Activated T-helper 1 cell treated with anti-CD3 and anti-CD28 coated beads, Interleukin-12 subunit alpha, Interleukin-12 subunit beta, Interleukin-2, Interleukin-4 antibody, amounts not matched to agents 30 ng/mL and 10 ng/mL and 1 ng/mL, durations not matched to agents 14 hours and 24 hours and 36 hours (primary cell): ENCODE results near the gene CAMK2N2. TPM values are rescaled to one million over a fixed set of nuclear protein-coding genes. Genes with fewer than 3 reads are reported as not detected.
"Not testable (repeated sequence)": the region's sequence is repeated elsewhere in the genome, so short reads cannot be mapped to it uniquely, and the experiment has no call there.

Experiments
- DNase-seq: peaks from one replicate; pipeline ENCODE4 v3.0.0; 2021; ENCODE audit warnings: low spot score
- H3K27ac Mint-ChIP-seq: one replicate; pipeline ENCODE4 v1.8.0; 2021; ENCODE audit warnings: mild to moderate bottlenecking, mixed read lengths
- H3K27me3 Mint-ChIP-seq: one replicate; pipeline ENCODE4 v1.8.0; 2022; ENCODE audit warnings: mild to moderate bottlenecking, moderate library complexity, mixed read lengths; ENCODE audit not compliant: insufficient read depth
- H3K36me3 Mint-ChIP-seq: one replicate; pipeline ENCODE4 v1.8.0; 2021; ENCODE audit warnings: low read depth, mixed read lengths
- H3K4me1 Mint-ChIP-seq: one replicate; pipeline ENCODE4 v1.8.0; 2021; ENCODE audit warnings: low read depth, mixed read lengths
- H3K4me3 Mint-ChIP-seq: one replicate; pipeline ENCODE4 v1.8.0; 2021; ENCODE audit warnings: mild to moderate bottlenecking, moderate library complexity, mixed read lengths
- H3K9me3 Mint-ChIP-seq: one replicate; pipeline ENCODE4 v1.8.0; 2021; ENCODE audit warnings: mixed read lengths
- intact Hi-C: fragments of 100-400 bp; cut with micrococcal nuclease; formaldehyde crosslinking; loops from one replicate; pipeline ENCODE4 v1.15.1; 2024
- total RNA-seq: library from RNA; stranded (reverse); gene quantifications from 2 replicates; pipeline ENCODE4 v1.2.3, GENCODE V29; 2022

CAMK2N2 gene
- total RNA-seq, 1 donor from 2014 or later: 0.52 TPM

- Mint-ChIP-seq H3K4me3 (no peak overlapping the region), H3K27me3 (peaks cover 10% of the 10 kb centered on the region), H3K36me3 (no peaks in the 10 kb centered on the region), H3K9me3 (no peaks in the 10 kb centered on the region), H3K27ac (no peak overlapping the region), H3K4me1 (peaks cover 7% of the 10 kb centered on the region)
- no peak for DNase-seq
- intact Hi-C loops: loop anchor here (10.0 kb wide), 1 partner anchor 846 kb away; no protein-coding TSS in a partner anchor
These were observed 29.8 kb upstream of the CAMK2N2 start for GRCh38 chr3:184291044-184291737.

GRCh38 chr3:184290331-184290730, 29.0 kb upstream of the CAMK2N2 start:
- Mint-ChIP-seq H3K27ac (no peak overlapping the region), H3K27me3 (peaks cover 10% of the 10 kb centered on the region), H3K4me3 (no peak overlapping the region), H3K36me3 (no peaks in the 10 kb centered on the region), H3K9me3 (no peaks in the 10 kb centered on the region), H3K4me1 (peaks cover 7% of the 10 kb centered on the region)
- intact Hi-C loops: loop anchor here (10.0 kb wide), 1 partner anchor 846 kb away; no protein-coding TSS in a partner anchor
- DNase-seq: no peak

GRCh38 chr3:184289426-184289938, 28.1 kb upstream of the CAMK2N2 start:
- H3K27me3 Mint-ChIP-seq: peaks cover 10% of the 10 kb centered on the region
- H3K4me3 Mint-ChIP-seq: no peak overlapping the region
- peaks cover 7% of the 10 kb centered on the region for H3K4me1 Mint-ChIP-seq
- no peaks in the 10 kb centered on the region for H3K36me3 Mint-ChIP-seq
- no peak overlapping the region for H3K27ac Mint-ChIP-seq
- H3K9me3 Mint-ChIP-seq: no peaks in the 10 kb centered on the region
- peak; percentile 46 for DNase-seq
- intact Hi-C loops: loop anchor here (1.0 to 2.0 kb wide), 4 partner anchors 39 to 394 kb away; partner anchors contain the start of gene ABCC5

GRCh38 chr3:184284696-184285095, 23.3 kb upstream of the CAMK2N2 start:
- Mint-ChIP-seq H3K9me3 (no peaks in the 10 kb centered on the region), H3K4me1 (peaks cover 7% of the 10 kb centered on the region), H3K27ac (no peak overlapping the region), H3K27me3 (peaks cover 10% of the 10 kb centered on the region), H3K36me3 (no peaks in the 10 kb centered on the region), H3K4me3 (no peak overlapping the region)
- intact Hi-C loops: no loop called here
- no peak for DNase-seq

- Mint-ChIP-seq H3K4me3 (no peak overlapping the region), H3K27me3 (peaks cover 8% of the 10 kb centered on the region), H3K27ac (no peak overlapping the region), H3K4me1 (no peaks in the 10 kb centered on the region), H3K36me3 (no peaks in the 10 kb centered on the region), H3K9me3 (no peaks in the 10 kb centered on the region)
- DNase-seq: no peak
- intact Hi-C loops: no loop called here
These were observed 22.3 kb upstream of the CAMK2N2 start for GRCh38 chr3:184283681-184284080.

GRCh38 chr3:184282941-184283340, 21.6 kb upstream of the CAMK2N2 start:
- Mint-ChIP-seq H3K9me3 (no peaks in the 10 kb centered on the region), H3K27ac (no peak overlapping the region), H3K4me3 (no peak overlapping the region), H3K4me1 (no peaks in the 10 kb centered on the region), H3K27me3 (peaks cover 11% of the 10 kb centered on the region), H3K36me3 (no peaks in the 10 kb centered on the region)
- intact Hi-C loops: no loop called here
- no peak for DNase-seq

GRCh38 chr3:184277366-184277765, 16.0 kb upstream of the CAMK2N2 start:
- H3K27me3 Mint-ChIP-seq: peaks cover 35% of the 10 kb centered on the region
- no peaks in the 10 kb centered on the region for H3K4me1 Mint-ChIP-seq
- no peaks in the 10 kb centered on the region for H3K9me3 Mint-ChIP-seq
- no peak overlapping the region for H3K27ac Mint-ChIP-seq
- H3K4me3 Mint-ChIP-seq: no peak overlapping the region
- intact Hi-C loops: no loop called here
- no peaks in the 10 kb centered on the region for H3K36me3 Mint-ChIP-seq
- DNase-seq: no peak

GRCh38 chr3:184275961-184276910, 14.9 kb upstream of the CAMK2N2 start, which contains the start of gene ECE2:
Gene ECE2, plus strand, starts transcription at chr3:184276022. Its CDS starts 132 bp downstream, at chr3:184276154.
- no peaks in the 10 kb centered on the region for H3K4me1 Mint-ChIP-seq
- no peak for DNase-seq
- H3K27ac Mint-ChIP-seq: no peak within 1 kb of the TSS
- H3K9me3 Mint-ChIP-seq: no peaks in the 10 kb centered on the region
- no peak within 1 kb of the TSS for H3K4me3 Mint-ChIP-seq
- intact Hi-C loops: no loop called here
- H3K27me3 Mint-ChIP-seq: peaks cover 42% of the 10 kb centered on the region
- no peaks in the 10 kb centered on the region for H3K36me3 Mint-ChIP-seq

GRCh38 chr3:184275381-184275701, 14.0 kb upstream of the CAMK2N2 start:
- peaks cover 42% of the 10 kb centered on the region for H3K27me3 Mint-ChIP-seq
- no peaks in the 10 kb centered on the region for H3K9me3 Mint-ChIP-seq
- H3K27ac Mint-ChIP-seq: no peak overlapping the region
- intact Hi-C loops: no loop called here
- H3K4me3 Mint-ChIP-seq: no peak overlapping the region
- no peaks in the 10 kb centered on the region for H3K36me3 Mint-ChIP-seq
- no peaks in the 10 kb centered on the region for H3K4me1 Mint-ChIP-seq
- no peak for DNase-seq

- Mint-ChIP-seq H3K36me3 (no peaks in the 10 kb centered on the region), H3K4me3 (no peak overlapping the region), H3K27ac (no peak overlapping the region), H3K9me3 (no peaks in the 10 kb centered on the region), H3K27me3 (peaks cover 38% of the 10 kb centered on the region), H3K4me1 (no peaks in the 10 kb centered on the region)
- no peak for DNase-seq
- intact Hi-C loops: no loop called here
These were observed 10.9 kb upstream of the CAMK2N2 start for GRCh38 chr3:184272269-184272668.

GRCh38 chr3:184267249-184267648, 5.9 kb upstream of the CAMK2N2 start:
- H3K9me3 Mint-ChIP-seq, H3K36me3 Mint-ChIP-seq, H3K4me3 Mint-ChIP-seq, H3K4me1 Mint-ChIP-seq, DNase-seq, intact Hi-C loops, H3K27ac Mint-ChIP-seq: not testable (repeated sequence)
- peaks cover 30% of the 10 kb centered on the region for H3K27me3 Mint-ChIP-seq

- Mint-ChIP-seq H3K4me3 (peak overlapping the region; percentile 75), H3K27me3 (peaks cover 48% of the 10 kb centered on the region), H3K4me1 (peaks cover 17% of the 10 kb centered on the region), H3K27ac (no peak overlapping the region), H3K9me3 (no peaks in the 10 kb centered on the region), H3K36me3 (peaks cover 8% of the 10 kb centered on the region)
- intact Hi-C loops: loop anchor here (5.0 kb wide), 1 partner anchor 35 kb away; the partner anchor contains the start of gene VWA5B2
- DNase-seq: no peak
These were observed 1.4 kb upstream of the CAMK2N2 start for GRCh38 chr3:184262764-184263179.
